ENCODE results near the gene EFCAB6.
A peak's percentile ranks its signal among the peaks of the same experiment; 100 is the strongest.

Gene EFCAB6

DNA sequence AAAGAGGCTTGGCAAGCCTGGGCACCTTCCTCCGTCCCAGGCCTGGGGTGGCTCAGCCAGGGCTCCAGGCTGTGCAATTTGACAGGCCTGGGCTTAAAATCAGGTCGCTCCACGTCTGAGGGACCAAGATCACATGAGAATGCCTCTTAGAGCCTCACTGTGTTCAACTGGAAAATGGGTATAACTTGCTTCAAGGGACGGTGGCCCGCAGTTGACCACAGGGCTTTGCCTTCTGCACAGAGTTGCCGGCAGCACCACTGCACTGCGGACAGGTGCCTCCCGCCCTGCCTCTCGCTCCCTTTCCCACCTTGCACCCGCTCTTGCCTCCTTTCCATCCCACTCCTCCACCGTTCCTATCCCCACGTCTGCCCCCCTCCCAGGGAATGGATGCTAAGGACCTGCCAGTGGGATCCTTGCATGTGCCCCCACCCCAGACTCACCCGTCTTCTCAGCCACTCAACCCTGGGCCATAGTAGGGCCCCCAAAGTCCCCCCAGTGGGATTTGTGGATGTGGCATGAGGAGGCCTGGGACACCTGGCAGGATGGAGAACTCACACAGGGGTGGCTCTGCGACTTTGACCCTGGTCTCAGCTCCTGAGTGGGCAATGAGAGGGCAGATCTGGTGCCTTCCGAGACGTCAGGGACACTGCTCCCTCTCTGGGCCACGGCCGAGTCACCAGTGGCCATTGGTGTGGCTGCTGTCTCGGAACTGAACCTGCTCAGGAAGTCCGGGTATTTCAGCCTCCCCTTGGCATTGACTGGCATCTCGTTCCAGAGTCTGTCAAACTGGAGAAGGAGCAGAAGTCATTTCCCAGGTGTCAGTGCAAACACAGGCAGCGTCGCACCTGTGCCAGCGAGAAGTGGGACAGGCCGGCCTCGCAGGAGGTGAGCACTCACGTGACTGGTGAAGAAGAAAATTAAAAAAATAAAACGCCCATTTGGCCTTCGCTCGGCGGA lies 272.3 kb downstream of the EFCAB6 start:
- DNase-seq = no peak

DNA sequence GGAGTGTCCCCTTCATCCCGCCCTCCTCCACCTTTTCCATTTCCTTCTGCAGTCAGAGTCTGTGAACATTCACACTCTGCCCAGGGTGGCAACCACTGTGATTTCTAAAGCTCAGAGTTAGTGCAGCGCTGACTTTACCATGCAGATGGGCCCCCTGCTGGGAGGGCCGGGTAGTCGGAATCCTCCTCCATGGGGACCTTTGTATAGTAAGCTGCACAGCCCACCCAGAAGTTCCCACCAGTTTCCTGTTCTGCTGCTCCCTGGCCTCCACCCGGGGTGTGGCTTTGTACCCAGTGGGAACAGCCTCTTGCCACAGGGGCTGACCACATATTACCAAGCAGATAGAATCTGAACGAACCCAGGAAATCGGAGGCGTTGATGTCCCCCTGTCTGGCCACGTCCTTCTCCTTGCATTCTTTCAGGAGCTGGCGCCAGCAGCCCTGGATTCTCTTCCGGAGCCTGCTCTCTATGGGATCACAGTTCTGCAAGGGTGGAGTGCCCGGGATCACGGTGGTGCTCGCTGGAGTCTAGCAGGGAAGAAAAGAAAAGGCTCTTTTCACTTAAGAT lies 275.0 kb downstream of the EFCAB6 start:
- no peak for DNase-seq

DNA sequence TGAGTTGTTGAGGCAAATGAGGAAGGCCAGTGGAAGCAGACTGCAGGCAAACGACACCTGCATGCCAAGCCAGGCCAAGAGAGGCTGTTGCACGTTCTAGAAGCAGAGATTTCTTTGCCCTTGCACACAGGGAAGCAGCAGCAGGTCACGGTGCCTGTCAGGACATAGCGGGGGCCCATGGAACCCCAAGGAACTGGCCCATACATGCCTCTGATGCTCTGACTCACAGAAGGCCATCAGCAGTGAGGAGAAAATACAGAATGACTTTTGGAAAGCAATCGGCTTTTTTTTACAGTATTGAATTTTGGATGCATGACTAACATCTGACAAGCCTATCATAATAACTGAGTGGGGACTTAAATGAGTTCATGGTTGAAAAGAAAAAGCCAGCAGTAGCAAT lies 276.4 kb downstream of the EFCAB6 start:
- no peak for DNase-seq

DNA sequence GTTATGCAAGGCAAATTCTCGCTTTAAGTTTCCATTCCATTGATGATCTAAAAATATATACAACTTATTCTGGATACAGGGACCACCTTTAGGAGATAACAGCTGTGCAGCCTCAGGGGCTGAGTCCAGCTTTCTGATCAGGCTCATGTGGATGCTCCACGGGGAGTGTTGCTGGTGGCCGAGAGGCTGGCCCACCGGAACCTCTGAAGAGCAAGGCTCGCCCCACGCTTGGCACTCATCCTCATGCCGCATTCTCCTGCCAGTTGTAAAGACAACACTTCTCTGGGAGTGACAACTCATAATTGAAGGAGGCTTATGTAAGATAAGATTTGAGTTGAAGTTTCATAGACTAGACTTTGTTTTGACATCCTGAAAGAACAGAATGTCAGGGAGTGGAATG lies 276.8 kb downstream of the EFCAB6 start:
- DNase-seq = no peak

DNA sequence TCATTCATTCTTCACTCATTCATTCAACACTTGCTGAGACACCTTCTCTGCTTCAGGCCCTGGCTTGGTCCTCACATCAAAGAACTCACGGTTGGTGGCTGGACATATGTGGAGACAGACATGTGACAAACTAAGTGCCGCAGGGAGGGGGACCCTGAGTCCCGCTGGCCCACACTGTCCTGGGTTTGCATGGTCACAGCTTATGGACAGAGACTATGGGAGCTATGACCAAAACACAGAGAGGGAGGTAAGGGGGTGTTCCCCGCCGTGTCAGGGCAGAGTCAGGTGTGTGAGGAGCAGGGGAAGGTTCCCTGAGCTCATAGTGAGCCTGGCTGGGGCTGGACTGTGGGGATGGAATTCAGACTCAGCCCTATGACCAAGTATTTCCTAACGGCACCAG lies 277.2 kb downstream of the EFCAB6 start:
- no peak for DNase-seq

DNA sequence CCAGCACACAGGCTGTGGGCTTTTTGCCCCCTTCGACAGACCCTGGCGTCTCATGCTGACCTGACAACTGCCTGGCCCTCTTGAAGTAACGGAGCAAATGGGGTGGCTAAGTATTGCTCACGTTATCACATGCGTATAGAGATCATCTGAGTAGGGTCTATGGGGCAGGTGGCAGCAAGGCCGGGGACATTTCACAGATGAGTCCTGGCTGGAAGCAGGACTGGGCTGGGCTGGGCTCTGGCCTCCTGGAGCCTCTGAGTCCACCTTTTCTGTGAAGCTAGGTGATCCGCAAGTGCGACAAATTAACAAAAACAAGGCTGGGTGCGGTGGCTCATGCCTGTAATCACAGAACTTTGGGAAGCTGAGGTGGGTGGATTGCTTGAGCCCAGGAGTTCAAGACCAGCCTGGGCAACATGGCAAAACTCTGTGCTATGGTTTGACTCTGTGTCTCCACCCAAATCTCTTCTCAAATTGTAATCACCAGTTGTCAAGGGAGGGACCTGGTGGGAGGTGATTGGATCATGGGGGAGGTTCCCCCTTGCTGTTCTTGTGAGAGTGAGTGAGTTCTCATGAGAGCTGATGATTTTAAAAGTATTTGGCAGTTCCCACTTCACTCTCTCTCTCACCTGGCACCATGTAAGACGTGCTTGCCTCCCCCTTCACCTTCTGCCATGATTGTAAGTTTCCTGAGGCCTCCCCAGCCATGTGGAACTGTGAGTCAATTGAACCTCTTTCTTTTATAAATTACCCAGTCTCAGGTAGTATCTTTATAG lies 278.3 kb downstream of the EFCAB6 start:
- no peak for DNase-seq

DNA sequence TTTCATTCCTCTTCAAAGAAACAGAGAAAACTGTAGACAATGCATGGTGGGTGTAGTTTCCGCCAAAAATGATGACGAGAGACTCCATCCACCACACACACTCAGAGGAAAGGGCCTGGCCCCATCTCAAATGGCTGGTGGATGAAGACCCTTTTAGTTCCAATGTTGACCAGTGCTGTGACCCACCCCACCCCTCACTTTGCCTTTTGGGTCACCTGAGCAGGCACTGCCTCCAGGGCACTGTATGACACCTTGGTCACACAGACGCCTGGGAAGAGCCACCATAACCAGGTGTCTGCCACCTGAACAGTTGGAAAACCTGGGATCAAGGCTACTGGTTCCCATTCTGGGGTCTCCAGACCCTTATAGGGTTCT lies 279.0 kb downstream of the EFCAB6 start:
- no peak for DNase-seq

DNA sequence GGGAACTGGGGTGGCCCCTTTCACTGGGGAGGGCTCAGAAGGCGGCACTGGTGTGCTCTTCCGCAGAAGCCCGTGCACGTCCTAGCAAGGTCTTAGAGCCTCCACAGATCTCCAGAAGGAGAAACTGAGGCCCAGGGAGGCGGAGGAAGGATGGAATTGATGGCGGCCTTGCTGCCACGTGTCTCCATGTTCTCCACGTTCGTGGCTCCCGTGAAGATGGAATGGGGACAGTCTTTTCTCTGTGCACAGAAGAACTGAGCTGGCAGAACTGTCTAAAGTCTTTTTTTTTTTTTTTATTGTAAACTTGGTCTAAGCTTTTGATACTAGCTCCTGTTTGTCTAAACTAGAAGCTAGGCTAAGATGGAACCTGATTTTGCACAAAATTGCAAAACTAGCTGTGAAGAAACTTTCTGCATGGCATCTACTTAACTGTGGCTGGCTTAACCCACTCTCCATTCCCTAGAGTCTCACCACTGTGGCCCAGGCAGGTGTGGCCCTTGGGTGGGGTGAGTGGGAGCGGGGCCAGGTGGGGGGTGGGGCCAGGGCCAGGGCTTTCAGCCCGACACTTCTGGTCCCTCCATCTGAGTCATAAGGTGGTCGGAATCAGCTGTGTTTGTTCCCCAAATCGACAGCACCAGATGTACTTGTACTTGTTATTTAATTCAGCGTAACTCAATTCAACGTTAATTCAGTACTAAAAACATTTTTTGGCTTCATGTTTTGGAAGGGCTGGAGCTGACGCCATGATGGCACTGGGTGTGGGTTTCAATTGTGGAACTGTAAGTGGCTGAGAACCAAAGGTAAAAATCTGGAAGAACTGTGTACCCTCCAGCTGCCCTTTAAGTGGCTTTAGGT lies 279.6 kb downstream of the EFCAB6 start:
- no peak for DNase-seq

DNA sequence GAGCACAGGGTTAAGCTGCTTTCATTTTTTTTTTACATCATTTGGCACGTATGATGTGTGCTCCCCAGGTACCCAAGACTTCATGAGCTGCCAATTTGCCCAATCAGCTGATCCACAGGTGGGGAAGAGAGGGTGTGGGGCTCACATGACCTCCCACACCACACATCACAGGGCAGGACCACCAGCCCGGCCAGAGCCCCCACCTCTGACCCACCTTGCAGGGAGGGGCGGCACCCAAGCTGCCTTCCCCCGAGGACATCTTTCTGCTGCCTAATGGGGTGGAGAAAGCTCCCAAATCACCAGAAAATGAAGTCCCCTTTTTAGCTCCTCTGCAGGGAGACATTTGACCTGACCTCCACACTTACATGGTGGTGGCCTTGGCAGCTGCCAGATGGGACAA lies 280.5 kb downstream of the EFCAB6 start:
- no peak for DNase-seq

DNA sequence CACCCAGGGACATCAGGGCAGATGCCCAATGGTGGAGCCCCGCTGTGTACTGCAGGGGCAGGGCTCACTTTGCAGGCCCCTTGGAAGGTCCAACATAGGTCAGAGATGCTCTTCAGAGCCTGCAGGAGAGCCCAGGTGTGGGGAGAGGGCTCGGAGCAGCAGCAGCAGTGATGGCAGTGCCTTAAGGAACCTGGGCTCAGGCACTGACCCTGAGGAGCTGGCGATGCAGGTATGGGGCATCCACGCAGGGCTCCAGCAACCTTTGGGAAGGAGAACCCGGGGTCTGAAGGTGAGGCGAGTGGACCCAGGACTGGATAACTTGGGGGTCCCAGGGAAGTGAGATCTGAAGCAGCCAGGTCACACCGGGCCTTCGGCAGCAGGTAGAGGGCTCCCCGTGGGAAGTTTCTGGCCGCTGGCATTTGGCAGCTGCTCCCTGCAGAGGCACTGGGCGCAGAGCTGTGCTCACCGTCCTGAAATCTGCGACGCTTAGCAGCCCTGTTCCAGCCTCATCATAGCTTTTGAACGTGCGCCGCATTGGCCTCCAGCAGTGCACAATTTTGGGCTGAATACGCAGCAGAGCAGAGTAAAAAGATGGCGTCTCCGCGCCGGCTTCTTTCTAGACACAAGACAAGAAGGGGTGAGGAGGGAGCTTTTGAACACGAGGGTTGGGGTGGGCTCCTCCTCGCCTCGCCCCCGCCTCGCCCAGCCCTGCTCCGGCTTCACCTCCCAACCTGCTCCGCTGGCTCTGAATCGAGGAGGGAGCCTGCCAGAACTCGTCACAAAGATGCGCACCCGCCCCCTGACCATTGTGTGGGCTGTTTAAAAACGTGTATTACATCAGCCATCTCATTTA lies 281.5 kb downstream of the EFCAB6 start:
- DNase-seq = no peak

DNA sequence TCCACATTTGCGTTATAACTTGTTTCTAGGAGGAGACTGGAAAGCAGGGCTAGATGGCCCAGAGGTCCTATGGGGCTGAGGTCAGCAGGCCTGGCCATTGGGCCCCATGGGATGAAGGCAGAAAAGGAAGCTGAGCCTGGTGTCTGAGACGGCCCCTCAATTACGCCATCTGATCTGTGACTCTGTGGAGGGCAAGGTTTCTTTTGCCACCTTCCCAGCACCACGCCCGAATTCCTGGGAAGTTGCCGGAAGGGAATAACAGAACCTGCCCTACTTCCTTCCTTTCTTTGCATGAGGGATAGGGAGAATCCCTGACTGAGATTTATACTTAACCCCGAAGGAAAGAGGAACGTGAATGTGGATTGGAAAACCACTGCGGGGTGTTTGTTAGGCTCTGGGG lies 282.2 kb downstream of the EFCAB6 start:
- no peak for DNase-seq

DNA sequence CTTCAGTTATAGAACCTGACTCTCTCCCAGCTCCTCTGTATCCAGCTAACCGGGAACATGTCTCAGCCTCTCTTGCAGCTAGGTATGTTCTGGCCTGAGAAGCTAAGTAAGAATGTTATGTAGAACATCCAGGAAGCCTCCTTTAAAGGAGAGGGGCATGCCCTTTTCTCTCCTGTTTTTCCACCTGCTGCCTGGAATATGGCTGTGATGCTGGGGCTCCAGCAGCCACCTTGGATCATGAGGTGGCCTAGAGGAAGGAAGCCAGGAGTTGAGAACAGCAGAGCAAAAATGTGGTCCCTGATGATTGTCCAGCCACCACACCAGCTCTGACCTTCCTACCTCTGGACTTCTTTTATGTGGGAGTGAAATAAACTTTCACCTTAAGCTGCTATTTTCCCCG lies 282.6 kb downstream of the EFCAB6 start:
- DNase-seq = no peak

DNA sequence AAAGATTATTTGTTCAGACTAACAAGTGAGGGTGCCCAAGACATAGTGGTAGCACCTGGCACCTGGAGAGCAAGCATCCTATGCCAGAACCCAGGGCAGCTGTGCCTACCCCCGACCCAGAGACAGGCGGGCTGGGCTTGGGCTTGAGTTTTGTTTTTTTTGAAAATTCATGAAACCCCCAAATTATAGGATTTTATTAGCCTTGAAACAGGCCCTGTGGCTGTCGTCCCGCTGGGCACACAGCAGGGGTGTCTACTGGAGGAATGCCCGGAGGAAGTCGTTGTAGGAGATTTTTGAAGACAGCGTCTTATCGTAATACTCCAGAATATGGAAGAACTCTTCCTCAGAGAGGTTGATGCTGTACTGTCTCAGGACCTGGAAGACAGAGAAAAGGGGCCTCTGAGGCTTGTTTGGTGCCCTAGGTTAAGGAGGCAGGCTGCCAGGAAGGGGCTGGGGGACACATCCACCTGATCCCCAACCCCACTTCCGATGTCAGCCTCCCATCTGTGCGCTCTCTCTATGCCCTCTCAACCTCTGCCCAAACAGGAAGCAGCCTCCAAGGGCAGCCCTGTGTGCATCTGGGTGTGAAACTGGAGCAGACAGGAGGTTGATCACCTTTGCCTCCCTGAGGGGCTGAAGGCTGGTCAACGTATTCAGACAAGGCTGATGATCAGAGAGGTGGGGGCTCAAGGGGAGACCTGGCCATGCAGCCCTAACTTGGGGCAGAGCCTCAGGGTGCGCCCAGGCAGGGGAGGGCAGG lies 283.3 kb downstream of the EFCAB6 start:
- DNase-seq = no peak

DNA sequence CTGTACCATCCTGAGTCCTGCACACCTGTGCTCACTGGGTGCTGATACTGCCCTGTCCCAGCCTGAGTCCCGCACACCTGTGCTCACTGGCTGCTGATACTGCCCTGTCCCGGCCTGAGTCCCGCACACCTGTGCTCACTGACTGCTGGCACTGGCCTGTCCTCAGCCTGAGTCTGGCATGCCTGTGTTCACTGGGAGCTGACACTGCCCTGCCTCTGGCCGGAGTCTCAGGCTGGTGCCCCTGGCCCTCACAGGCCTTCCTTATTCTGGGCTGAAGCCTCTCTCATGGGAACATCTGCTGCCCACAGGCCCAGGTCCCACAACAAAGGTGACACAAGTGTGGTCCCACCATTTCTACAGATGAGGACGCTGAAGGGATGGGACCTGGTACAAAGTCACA lies 285.2 kb downstream of the EFCAB6 start:
- no peak for DNase-seq

DNA sequence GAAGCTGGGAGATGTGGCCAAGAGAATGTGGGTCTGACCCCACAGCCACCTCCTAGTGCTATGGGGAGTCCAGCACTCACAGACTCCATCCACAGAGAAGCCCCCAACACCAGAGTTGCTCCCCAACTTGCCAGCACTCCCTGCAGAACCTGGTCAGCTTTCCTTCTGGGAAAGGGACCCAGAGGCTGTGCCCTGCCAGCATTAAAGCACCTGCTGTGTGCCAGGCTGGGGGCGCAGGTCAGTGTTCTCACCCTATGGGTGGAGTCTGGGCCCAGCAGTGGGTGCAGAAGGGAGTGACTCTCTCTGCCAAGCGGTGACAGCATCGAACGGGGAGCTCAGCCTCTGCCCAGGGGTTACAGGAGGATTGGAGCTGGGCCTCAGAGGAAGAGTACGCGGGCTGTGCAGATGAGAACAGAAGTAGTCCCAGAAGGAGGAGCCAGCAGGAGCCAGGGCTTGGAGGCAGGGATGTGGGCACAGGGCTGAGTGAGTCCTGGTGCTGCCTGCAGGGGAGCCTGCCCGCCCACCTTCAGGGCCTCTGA lies 285.9 kb downstream of the EFCAB6 start:
- DNase-seq = no peak

DNA sequence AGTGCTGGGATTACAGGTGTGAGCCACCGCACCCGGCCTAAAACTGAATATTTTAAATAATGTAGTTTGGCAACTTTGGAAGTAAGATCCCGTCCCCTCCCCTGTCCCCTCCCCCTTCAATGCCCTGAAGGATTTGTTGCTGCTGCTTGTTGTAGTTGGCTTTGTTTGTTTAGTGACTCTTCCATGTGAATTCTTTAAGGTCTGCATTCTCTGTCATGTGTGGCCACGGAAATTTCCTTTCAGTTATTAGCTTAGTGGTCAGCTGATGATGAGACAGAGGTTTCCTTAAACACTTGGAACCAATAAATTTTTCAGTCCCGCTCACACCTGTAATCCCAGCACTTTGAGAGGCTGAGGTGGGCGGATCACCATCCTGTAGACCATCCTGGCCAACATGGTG lies 290.4 kb downstream of the EFCAB6 start:
- no peak for DNase-seq

DNA sequence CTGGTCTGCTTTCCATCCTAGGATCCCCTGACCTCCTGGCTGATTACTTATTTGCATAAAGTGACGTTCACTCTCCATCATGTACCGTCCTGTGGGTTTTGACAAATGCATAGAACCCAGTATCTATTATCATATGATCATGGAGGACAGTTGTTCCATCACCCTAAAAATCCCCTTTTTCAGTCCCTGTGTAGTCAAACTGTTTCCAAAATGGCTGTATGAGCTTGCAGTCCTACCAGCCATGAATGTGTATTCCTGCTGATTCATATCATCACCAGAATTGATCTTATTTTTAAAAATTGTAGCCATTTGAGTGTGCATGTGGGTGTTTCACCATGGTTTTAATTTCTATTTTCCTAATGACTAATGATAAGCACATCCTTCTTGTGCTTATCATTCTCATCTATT lies 291.5 kb downstream of the EFCAB6 start:
- DNase-seq = peak; percentile 21

DNA sequence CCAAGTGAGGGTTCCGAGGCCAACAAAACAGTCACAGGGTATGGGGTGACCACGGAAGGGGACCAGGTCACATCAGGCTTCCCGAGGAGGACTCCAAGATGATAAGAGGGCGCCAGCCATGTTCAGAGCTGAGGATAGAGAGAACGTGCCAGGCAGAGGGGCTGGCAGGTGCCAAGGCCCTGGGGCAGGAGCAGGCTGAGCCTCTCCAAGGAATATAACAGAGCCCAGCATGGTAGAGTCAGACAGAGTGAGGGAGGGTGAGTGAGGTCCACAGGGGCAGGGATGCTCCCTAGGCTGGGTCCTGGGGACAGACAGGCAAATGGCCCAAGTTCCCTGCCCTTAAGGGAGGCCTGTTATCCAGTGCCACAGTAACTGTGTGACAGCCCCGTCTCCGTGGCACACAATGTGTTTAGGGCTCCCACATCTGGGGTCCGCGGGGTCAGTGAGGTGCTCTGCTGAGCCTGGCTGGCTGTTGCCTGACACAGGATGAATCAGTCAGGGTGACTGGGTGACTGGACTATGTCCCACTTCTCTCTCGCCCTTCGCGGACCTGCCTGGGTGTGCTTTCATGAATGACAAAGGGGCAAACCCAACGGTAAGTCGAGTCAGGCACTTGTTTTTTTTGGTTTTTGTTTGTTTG lies 295.0 kb downstream of the EFCAB6 start:
- DNase-seq = no peak

DNA sequence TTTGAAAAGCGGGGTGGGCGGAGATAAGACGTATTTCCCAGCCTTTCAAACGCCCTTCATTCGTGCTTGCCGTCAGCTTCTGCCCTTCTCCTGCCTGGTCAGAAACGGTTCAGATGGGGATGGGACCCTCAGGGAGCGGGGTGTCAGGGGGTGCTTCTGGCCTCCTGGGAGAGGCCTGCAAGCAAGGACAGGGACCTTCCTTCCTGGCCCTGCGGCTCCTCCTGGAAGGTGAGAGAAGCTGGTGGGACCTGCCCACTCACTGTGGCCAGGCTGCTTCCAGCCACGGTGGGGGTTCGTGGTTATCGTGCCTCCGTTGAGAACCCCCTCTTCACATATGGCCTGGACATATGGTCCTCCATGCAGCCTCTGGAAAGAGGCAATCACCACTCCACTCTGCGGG lies 295.7 kb downstream of the EFCAB6 start:
- DNase-seq = no peak

DNA sequence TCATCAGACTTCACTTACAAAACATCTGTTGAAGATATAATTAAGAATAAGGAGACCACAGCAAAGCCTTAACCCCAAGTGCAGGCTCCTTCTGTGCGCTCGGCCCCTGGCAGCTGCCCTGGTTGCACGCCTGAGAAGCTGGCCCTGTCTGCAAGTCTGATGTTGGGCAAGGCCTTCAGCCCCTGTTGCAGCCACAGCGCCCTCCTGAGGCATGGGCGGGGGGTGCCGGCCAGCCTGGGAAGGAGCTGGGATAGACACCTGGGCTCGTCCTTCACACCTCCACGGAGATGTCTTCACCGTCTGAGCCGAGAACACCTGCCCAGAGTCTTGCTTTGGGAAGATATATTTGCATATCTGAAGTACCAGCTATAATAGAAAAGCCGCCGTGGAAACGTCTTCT lies 296.2 kb downstream of the EFCAB6 start:
- no peak for DNase-seq

All from suppressor macrophage treated with lipopolysaccharide for 4 hours (primary cell).